SK-N-SH (cell line): ENCODE data around the gene DACH1. TPM values are rescaled to one million over a fixed set of nuclear protein-coding genes. Genes with fewer than 3 reads are reported as not detected.
A peak's percentile ranks its signal among the peaks of the same experiment; 100 is the strongest.

ENCODE experiments used
- CTCF ChIA-PET: fragments of 300-600, 350-600 bp; formaldehyde crosslinking; extraction: SDS; loops from one replicate; lab custom pipeline; 2021; lab: Yijun Ruan, JAX
- POLR2A ChIA-PET: fragments of 350-600 bp; sonication (Branson Sonifier 250); formaldehyde crosslinking; extraction: SDS; loops from one replicate; lab custom pipeline; 2020; ENCODE audit warnings: antibody characterized with exemption, inconsistent platforms; lab: Yijun Ruan, JAX
- DNase-seq: peaks from one replicate; pipeline ENCODE4 v3.0.0; 2012
- H2AFZ ChIP-seq: fragments of 200-600 bp; sonication (generic); 2 replicates; pipeline ENCODE4 v1.8.1; 2016; ENCODE audit warnings: antibody characterized with exemption, mild to moderate bottlenecking, low read depth
- H3F3A ChIP-seq: fragments of 200-600 bp; sonication (generic); replicated peaks from 2 replicates; pipeline ENCODE3; 2016; ENCODE audit warnings: antibody characterized with exemption, mild to moderate bottlenecking; ENCODE audit not compliant: insufficient read depth
- H3K27ac ChIP-seq, 2 experiments: fragments of 200-500 bp in 1 of 2; fragments of 200-600 bp in 1 of 2; sonication (Bioruptor generic) in 1 of 2; sonication (generic), shearing (Covaris generic) in 1 of 2; 2 replicates each; pipeline versions ENCODE4 v1.5.1 to v1.6.1; 2014 to 2016; ENCODE audit warnings: low read depth in 2 of 2, inconsistent platforms in 1 of 2, low read length in 1 of 2, mild to moderate bottlenecking in 1 of 2, mixed read lengths in 1 of 2
- H3K27me3 ChIP-seq: fragments of 200-600 bp; sonication (generic), shearing (Covaris generic); 2 replicates; pipeline ENCODE4 v1.6.1; 2016; ENCODE audit warnings: mixed run types; ENCODE audit not compliant: insufficient read depth
- H3K36me3 ChIP-seq, 2 experiments: fragments of 200-500 bp in 1 of 2; fragments of 200-600 bp in 1 of 2; sonication (Bioruptor generic) in 1 of 2; sonication (generic) in 1 of 2; replicated peaks in 1 of 2; 2 replicates each; pipeline versions ENCODE3 to v1.5.1; 2014 to 2016; ENCODE audit warnings: low read length in 1 of 2, mild to moderate bottlenecking in 1 of 2; ENCODE audit not compliant: insufficient read depth in 2 of 2, control insufficient read depth in 1 of 2
- H3K4me1 ChIP-seq, 2 experiments: fragments of 200-500 bp in 1 of 2; fragments of 200-600 bp in 1 of 2; sonication (Bioruptor generic) in 1 of 2; sonication (generic), shearing (Covaris generic) in 1 of 2; 2 replicates each; pipeline versions ENCODE4 v1.5.1 to v1.6.1; 2014 to 2016; ENCODE audit warnings: low read depth in 1 of 2, low read length in 1 of 2, mixed run types in 1 of 2; ENCODE audit not compliant: insufficient read depth in 2 of 2, control insufficient read depth in 1 of 2
- H3K4me2 ChIP-seq: fragments of 200-600 bp; sonication (generic), shearing (Covaris generic); 2 replicates; pipeline ENCODE4 v1.6.1; 2017; ENCODE audit warnings: mixed run types
- H3K4me3 ChIP-seq, 2 experiments: fragments of 200-500 bp in 1 of 2; fragments of 200-600 bp in 1 of 2; sonication (Bioruptor generic) in 1 of 2; sonication (generic), shearing (Covaris generic) in 1 of 2; 2 replicates each; pipeline versions ENCODE4 v1.5.1 to v1.8.1; 2014 to 2016; ENCODE audit warnings: low read depth in 2 of 2, inconsistent platforms in 1 of 2, low read length in 1 of 2, mild to moderate bottlenecking in 1 of 2, mixed read lengths in 1 of 2, moderate library complexity in 1 of 2
- H3K79me2 ChIP-seq: fragments of 200-600 bp; sonication (generic); 2 replicates; pipeline ENCODE4 v1.8.1; 2017; ENCODE audit warnings: mild to moderate bottlenecking; ENCODE audit not compliant: insufficient read depth
- H3K9ac ChIP-seq: fragments of 200-600 bp; sonication (generic); 2 replicates; pipeline ENCODE4 v1.6.1; 2017; ENCODE audit warnings: mixed run types
- H3K9me2 ChIP-seq: fragments of 200-600 bp; sonication (generic); 2 replicates; pipeline ENCODE4 v1.6.1; 2017; ENCODE audit warnings: mixed run types
- H3K9me3 ChIP-seq: fragments of 200-600 bp; sonication (generic); 2 replicates; pipeline ENCODE4 v1.6.1; 2017; ENCODE audit warnings: mixed run types, mild to moderate bottlenecking, moderate library complexity
- H4K20me1 ChIP-seq: fragments of 200-600 bp; sonication (generic); 2 replicates; pipeline ENCODE4 v1.6.1; 2017; ENCODE audit warnings: mild to moderate bottlenecking, mixed run types; ENCODE audit not compliant: insufficient read depth
- ELF1 ChIP-seq: IDR thresholded peaks from 2 replicates; pipeline ENCODE4 v1.4.0; 2012
- EP300 ChIP-seq, 2 experiments: IDR thresholded peaks; 2 replicates each; pipeline versions ENCODE4 v1.4.0 to v1.6.1; 2012; ENCODE audit warnings: borderline replicate concordance in 1 of 2, low read depth in 1 of 2, low read length in 1 of 2
- FOSL2 ChIP-seq: IDR thresholded peaks from 2 replicates; pipeline ENCODE4 v1.4.0; 2012; ENCODE audit warnings: low read depth, mild to moderate bottlenecking, moderate library complexity, borderline replicate concordance
- FOXJ3 ChIP-seq: sonication (generic); formaldehyde crosslinking; IDR thresholded peaks from 2 replicates; pipeline ENCODE4 v1.5.1; 2020; ENCODE audit warnings: mild to moderate bottlenecking, missing genetic modification reagents
- FOXM1 ChIP-seq: IDR thresholded peaks from 2 replicates; pipeline ENCODE4 v1.4.0; 2012; ENCODE audit warnings: low read depth, mild to moderate bottlenecking
- GABPA ChIP-seq: IDR thresholded peaks from 2 replicates; pipeline ENCODE4 v1.4.0; 2012; ENCODE audit warnings: low read depth, mild to moderate bottlenecking
- GATA2 ChIP-seq: sonication (generic); formaldehyde crosslinking; IDR thresholded peaks from 2 replicates; pipeline ENCODE4 v1.5.0; 2020; ENCODE audit warnings: mild to moderate bottlenecking, missing genetic modification reagents
- JUND ChIP-seq: IDR thresholded peaks from 2 replicates; pipeline ENCODE4 v1.4.0; 2012
- MEF2A ChIP-seq: IDR thresholded peaks from 2 replicates; pipeline ENCODE4 v1.4.0; 2012; ENCODE audit warnings: low read depth, borderline replicate concordance
- MXI1 ChIP-seq: IDR thresholded peaks from 2 replicates; pipeline ENCODE4 v1.6.1; 2012; ENCODE audit warnings: mild to moderate bottlenecking, low read depth, low read length, improper control_type of control experiment
- NFIC ChIP-seq: IDR thresholded peaks from 2 replicates; pipeline ENCODE4 v1.4.0; 2012; ENCODE audit warnings: borderline replicate concordance
- NRF1 ChIP-seq: IDR thresholded peaks from 2 replicates; pipeline ENCODE4 v1.6.1; 2012; ENCODE audit warnings: low read depth, mild to moderate bottlenecking, low read length
- RAD21 ChIP-seq: IDR thresholded peaks from 2 replicates; pipeline ENCODE4 v1.6.1; 2012; ENCODE audit warnings: mild to moderate bottlenecking, low read length
- RCOR1 ChIP-seq: fragments of 150-350 bp; IDR thresholded peaks from 2 replicates; pipeline ENCODE4 v1.6.1; 2017; ENCODE audit warnings: antibody characterized with exemption, low read length
- RFX5 ChIP-seq: IDR thresholded peaks from 2 replicates; pipeline ENCODE4 v1.6.1; 2012; ENCODE audit warnings: mild to moderate bottlenecking, improper control_type of control experiment, low read length
- RXRA ChIP-seq: IDR thresholded peaks from 2 replicates; pipeline ENCODE4 v1.4.0; 2012; ENCODE audit warnings: low read depth, mild to moderate bottlenecking, borderline replicate concordance
- SIN3A ChIP-seq: IDR thresholded peaks from 2 replicates; pipeline ENCODE4 v1.6.1; 2012; ENCODE audit warnings: low read depth, mild to moderate bottlenecking, low read length, moderate library complexity, borderline replicate concordance
- SMC3 ChIP-seq: IDR thresholded peaks from 2 replicates; pipeline ENCODE4 v1.6.1; 2012; ENCODE audit warnings: low read depth, low read length, improper control_type of control experiment
- TAF1 ChIP-seq: IDR thresholded peaks from 2 replicates; pipeline ENCODE4 v1.6.1; 2012; ENCODE audit warnings: low read depth, mild to moderate bottlenecking, low read length, moderate library complexity, borderline replicate concordance
- YY1 ChIP-seq: IDR thresholded peaks from 2 replicates; pipeline ENCODE4 v1.4.0; 2012; ENCODE audit warnings: low read depth, mild to moderate bottlenecking
- WGBS: methylation state at CpG from one replicate; pipeline ENCODE4 v1.1.6; 2017; ENCODE audit warnings: low lambda C conversion rate; 5-methylcytosine and 5-hydroxymethylcytosine counted together
- polyA plus RNA-seq, 3 experiments: library from polyadenylated mRNA; depleted of rRNA; stranded (reverse); fragments of >200 nt; gene quantifications; 2 replicates each; pipeline ENCODE4 v1.2.3, GENCODE V29; 2012
- TF ChIP-seq, protein P1 (sequence below): IDR thresholded peaks from 2 replicates; pipeline ENCODE4 v1.6.1; 2012; ENCODE audit warnings: mild to moderate bottlenecking, low read depth, low read length, moderate library complexity
- TF ChIP-seq, protein P2 (sequence below): IDR thresholded peaks from 2 replicates; pipeline ENCODE4; 2012
- TF ChIP-seq, protein P3 (sequence below): IDR thresholded peaks from 2 replicates; pipeline ENCODE4 v1.4.0; 2012; ENCODE audit warnings: low read depth, borderline replicate concordance
- TF ChIP-seq, protein P4 (sequence below): fragments of 200-600 bp; sonication (generic); IDR thresholded peaks from 2 replicates; pipeline ENCODE4 v1.6.1; 2017; ENCODE audit warnings: antibody characterized with exemption, mild to moderate bottlenecking, moderate library complexity

Gene DACH1
- 0.15 and 0.21 TPM in 2 replicates for polyA plus RNA-seq (2012; rRNA removed)
- 0.28 and 0.37 TPM in 2 replicates for polyA plus RNA-seq (2012; cell fraction: cytosol; rRNA removed)
- 0.25 and 0.26 TPM in 2 replicates for polyA plus RNA-seq (2012; cell fraction: nucleus; rRNA removed)

DNA sequence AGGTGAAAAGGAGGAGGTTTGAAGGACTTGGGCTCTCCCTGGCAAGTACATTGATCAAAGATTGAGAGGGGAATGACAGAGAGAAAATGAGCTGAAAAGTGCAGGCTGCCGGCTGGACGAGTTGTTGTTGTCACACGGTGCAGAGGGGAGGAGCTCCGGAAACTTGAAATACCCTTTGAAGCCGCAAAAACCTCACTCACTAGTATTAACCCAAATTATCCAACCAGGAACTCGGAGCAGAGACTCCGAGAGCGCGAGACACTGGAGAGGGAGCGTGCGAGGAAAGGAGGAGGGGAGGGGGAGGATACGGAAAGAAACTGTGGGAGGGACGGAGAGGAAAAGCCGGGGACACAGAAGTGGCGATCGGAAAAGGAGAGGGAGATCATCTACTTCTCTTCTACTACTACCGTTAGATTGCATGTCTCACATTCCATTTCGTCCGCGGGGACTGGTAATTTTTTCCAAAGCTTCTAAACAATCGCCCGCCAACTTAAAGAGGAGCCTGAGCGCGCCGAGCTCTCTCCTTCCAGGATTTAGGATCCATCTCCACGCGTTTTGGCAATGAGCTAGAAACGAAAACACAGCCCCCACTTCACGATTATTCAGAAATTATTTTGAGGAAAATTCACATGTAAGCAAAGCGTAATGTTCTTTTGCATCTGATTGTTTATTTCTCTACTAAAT is at the start of gene DACH1:
TSS of gene DACH1 (minus strand) at position 74 of the 684 bp plus-strand sequence.
- no peaks in the 10 kb centered on the region for H4K20me1 ChIP-seq
- H3K4me3 ChIP-seq = peak within 1 kb of the TSS; percentile 85 to 94
- H3K9me3 ChIP-seq = no peaks in the 10 kb centered on the region
- peaks cover 22% of the 10 kb centered on the region for H3F3A ChIP-seq
- peak within 1 kb of the TSS; percentile 86 for H2AFZ ChIP-seq
- ChIA-PET CTCF (interaction anchor here (0.6 to 5.4 kb wide), 8 partner anchors 12 to 906 kb away, joined by 3 to 29 read pairs (median 3); no protein-coding TSS in a partner anchor), POLR2A (interaction anchor here (1.2 kb wide), 1 partner anchor 246 kb away, joined by 5 read pairs; no protein-coding TSS in a partner anchor)
- H3K27me3 ChIP-seq = 0 out of 2 replicates have a peak, but pooled peaks cover 8% of the 10 kb centered on the region
- H3K36me3 ChIP-seq = no peaks in the 10 kb centered on the region
- H3K79me2 ChIP-seq = no peaks in the 10 kb centered on the region
- no peaks in the 10 kb centered on the region for H3K9me2 ChIP-seq
- H3K27ac ChIP-seq = peak within 1 kb of the TSS; percentile 26 to 95; a peak in 3 of 4 replicates
- peak within 1 kb of the TSS; percentile 95 for H3K4me2 ChIP-seq
- H3K4me1 ChIP-seq = peaks cover 0 to 6% of the 10 kb centered on the region in 2 experiments; a peak in 2 of 4 replicates
- peak; percentile 69 for DNase-seq
- 3% methylated on average over 30 of the region's 30 CpGs for WGBS
- H3K9ac ChIP-seq = peak within 1 kb of the TSS; percentile 20; the same call in 1 of the 2 replicates
- TF ChIP-seq JUND (no peak), RAD21 (0 out of 2 replicates have a peak, but pooled peaks have one; percentile 6), GABPA (no peak), SMC3 (peak; percentile 14; the same call in 1 of the 2 replicates), YY1 (no peak), RCOR1 (peak; percentile 53; the same call in 1 of the 2 replicates), FOSL2 (no peak), RXRA (no peak), EP300 (IDR thresholded peaks at IDR 0.05; ENCODE audit: borderline replicate concordance in 1 of 2, low read depth in 1 of 2, low read length in 1 of 2) (no peak), SIN3A (no peak), MXI1 (peak; percentile 74), FOXM1 (no peak), GATA2 (CRISPR knock-in tag) (no peak), MEF2A (no peak), NFIC (no peak), NRF1 (no peak), ELF1 (no peak), RFX5 (no peak), FOXJ3 (CRISPR knock-in tag) (no peak), TAF1 (no peak)
- TF ChIP-seq, protein P1, sequence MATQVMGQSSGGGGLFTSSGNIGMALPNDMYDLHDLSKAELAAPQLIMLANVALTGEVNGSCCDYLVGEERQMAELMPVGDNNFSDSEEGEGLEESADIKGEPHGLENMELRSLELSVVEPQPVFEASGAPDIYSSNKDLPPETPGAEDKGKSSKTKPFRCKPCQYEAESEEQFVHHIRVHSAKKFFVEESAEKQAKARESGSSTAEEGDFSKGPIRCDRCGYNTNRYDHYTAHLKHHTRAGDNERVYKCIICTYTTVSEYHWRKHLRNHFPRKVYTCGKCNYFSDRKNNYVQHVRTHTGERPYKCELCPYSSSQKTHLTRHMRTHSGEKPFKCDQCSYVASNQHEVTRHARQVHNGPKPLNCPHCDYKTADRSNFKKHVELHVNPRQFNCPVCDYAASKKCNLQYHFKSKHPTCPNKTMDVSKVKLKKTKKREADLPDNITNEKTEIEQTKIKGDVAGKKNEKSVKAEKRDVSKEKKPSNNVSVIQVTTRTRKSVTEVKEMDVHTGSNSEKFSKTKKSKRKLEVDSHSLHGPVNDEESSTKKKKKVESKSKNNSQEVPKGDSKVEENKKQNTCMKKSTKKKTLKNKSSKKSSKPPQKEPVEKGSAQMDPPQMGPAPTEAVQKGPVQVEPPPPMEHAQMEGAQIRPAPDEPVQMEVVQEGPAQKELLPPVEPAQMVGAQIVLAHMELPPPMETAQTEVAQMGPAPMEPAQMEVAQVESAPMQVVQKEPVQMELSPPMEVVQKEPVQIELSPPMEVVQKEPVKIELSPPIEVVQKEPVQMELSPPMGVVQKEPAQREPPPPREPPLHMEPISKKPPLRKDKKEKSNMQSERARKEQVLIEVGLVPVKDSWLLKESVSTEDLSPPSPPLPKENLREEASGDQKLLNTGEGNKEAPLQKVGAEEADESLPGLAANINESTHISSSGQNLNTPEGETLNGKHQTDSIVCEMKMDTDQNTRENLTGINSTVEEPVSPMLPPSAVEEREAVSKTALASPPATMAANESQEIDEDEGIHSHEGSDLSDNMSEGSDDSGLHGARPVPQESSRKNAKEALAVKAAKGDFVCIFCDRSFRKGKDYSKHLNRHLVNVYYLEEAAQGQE = no peak
- TF ChIP-seq, protein P2, sequence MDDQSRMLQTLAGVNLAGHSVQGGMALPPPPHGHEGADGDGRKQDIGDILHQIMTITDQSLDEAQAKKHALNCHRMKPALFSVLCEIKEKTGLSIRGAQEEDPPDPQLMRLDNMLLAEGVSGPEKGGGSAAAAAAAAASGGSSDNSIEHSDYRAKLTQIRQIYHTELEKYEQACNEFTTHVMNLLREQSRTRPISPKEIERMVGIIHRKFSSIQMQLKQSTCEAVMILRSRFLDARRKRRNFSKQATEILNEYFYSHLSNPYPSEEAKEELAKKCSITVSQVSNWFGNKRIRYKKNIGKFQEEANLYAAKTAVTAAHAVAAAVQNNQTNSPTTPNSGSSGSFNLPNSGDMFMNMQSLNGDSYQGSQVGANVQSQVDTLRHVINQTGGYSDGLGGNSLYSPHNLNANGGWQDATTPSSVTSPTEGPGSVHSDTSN = no peak
- TF ChIP-seq, protein P3, sequence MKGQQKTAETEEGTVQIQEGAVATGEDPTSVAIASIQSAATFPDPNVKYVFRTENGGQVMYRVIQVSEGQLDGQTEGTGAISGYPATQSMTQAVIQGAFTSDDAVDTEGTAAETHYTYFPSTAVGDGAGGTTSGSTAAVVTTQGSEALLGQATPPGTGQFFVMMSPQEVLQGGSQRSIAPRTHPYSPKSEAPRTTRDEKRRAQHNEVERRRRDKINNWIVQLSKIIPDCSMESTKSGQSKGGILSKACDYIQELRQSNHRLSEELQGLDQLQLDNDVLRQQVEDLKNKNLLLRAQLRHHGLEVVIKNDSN = no peak
- TF ChIP-seq, protein P4, sequence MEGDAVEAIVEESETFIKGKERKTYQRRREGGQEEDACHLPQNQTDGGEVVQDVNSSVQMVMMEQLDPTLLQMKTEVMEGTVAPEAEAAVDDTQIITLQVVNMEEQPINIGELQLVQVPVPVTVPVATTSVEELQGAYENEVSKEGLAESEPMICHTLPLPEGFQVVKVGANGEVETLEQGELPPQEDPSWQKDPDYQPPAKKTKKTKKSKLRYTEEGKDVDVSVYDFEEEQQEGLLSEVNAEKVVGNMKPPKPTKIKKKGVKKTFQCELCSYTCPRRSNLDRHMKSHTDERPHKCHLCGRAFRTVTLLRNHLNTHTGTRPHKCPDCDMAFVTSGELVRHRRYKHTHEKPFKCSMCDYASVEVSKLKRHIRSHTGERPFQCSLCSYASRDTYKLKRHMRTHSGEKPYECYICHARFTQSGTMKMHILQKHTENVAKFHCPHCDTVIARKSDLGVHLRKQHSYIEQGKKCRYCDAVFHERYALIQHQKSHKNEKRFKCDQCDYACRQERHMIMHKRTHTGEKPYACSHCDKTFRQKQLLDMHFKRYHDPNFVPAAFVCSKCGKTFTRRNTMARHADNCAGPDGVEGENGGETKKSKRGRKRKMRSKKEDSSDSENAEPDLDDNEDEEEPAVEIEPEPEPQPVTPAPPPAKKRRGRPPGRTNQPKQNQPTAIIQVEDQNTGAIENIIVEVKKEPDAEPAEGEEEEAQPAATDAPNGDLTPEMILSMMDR = no peak
